IPS DF 6.9 (cell line): Measurements from ENCODE around the gene FGF14.
A peak's percentile ranks its signal among the peaks of the same experiment; 100 is the strongest.

Experiments
- DNase-seq: peaks from one replicate; pipeline ENCODE4 v3.0.0-alpha.2; 2013; ENCODE audit warnings: low read depth, low spot score
- H3K27ac ChIP-seq: one replicate; pipeline ENCODE4 v1.5.1; 2013; ENCODE audit warnings: low read length, control low read depth
- H3K27me3 ChIP-seq: 2 replicates; pipeline ENCODE4 v1.6.1; 2013; ENCODE audit warnings: mild to moderate bottlenecking, low read length; ENCODE audit not compliant: control insufficient read depth, insufficient read depth
- H3K36me3 ChIP-seq: 2 replicates; pipeline ENCODE4 v1.6.1; 2013; ENCODE audit warnings: low read length; ENCODE audit not compliant: control insufficient read depth, insufficient read depth
- H3K4me1 ChIP-seq: 2 replicates; pipeline ENCODE4 v1.6.1; 2013; ENCODE audit warnings: low read length; ENCODE audit not compliant: control insufficient read depth, insufficient read depth
- H3K4me3 ChIP-seq: 2 replicates; pipeline ENCODE4 v1.5.1; 2013; ENCODE audit warnings: mild to moderate bottlenecking, low read length
- H3K9me3 ChIP-seq: 2 replicates; pipeline ENCODE4 v1.6.1; 2013; ENCODE audit warnings: low read length, inconsistent platforms; ENCODE audit not compliant: control insufficient read depth, insufficient read depth
- WGBS: extraction: QIAGEN DNeasy Blood & Tissue Kit; methylation state at CpG from one replicate; pipeline ENCODE4 v1.1.7; 2013; ENCODE audit warnings: mixed read lengths, missing lambda C conversion rate; ENCODE audit not compliant: insufficient read length, insufficient coverage; 5-methylcytosine and 5-hydroxymethylcytosine counted together

Gene FGF14

GRCh38 chr13:101829484-101829883 is 572.4 kb downstream of the FGF14 start:
- WGBS: no CpG with 5 or more reads among the region's 2 CpGs
- no peaks in the 10 kb centered on the region for H3K9me3 ChIP-seq
- no peak for DNase-seq
- H3K36me3 ChIP-seq: no peaks in the 10 kb centered on the region
- H3K27me3 ChIP-seq: no peaks in the 10 kb centered on the region; the same call in 1 of the 2 replicates
- H3K4me3 ChIP-seq: no peak overlapping the region
- H3K4me1 ChIP-seq: no peaks in the 10 kb centered on the region
- no peak overlapping the region for H3K27ac ChIP-seq

- no peaks in the 10 kb centered on the region for H3K36me3 ChIP-seq
- H3K9me3 ChIP-seq: no peaks in the 10 kb centered on the region
- WGBS: no CpG with 5 or more reads among the region's 4 CpGs
Observed at GRCh38 chr13:101828119-101828518, 573.7 kb downstream of the FGF14 start.

GRCh38 chr13:101817898-101818297 is 584.0 kb downstream of the FGF14 start:
- Histone ChIP-seq H3K27me3 (no peaks in the 10 kb centered on the region), H3K4me3 (no peak overlapping the region), H3K9me3 (no peaks in the 10 kb centered on the region), H3K36me3 (no peaks in the 10 kb centered on the region), H3K4me1 (no peaks in the 10 kb centered on the region), H3K27ac (no peak overlapping the region)
- no peak for DNase-seq
- no CpG with 5 or more reads among the region's 3 CpGs for WGBS

More at GRCh38 chr13:101828119-101828518, 573.7 kb downstream of the FGF14 start:
- Histone ChIP-seq H3K4me1 (no peaks in the 10 kb centered on the region), H3K4me3 (no peak overlapping the region), H3K27me3 (no peaks in the 10 kb centered on the region; the same call in 1 of the 2 replicates), H3K27ac (no peak overlapping the region)
- DNase-seq: no peak

- H3K27ac ChIP-seq: no peak overlapping the region
- DNase-seq: no peak
- H3K27me3 ChIP-seq: no peaks in the 10 kb centered on the region
- WGBS: no CpG with 5 or more reads among the region's 1 CpG
- H3K36me3 ChIP-seq: no peaks in the 10 kb centered on the region
- no peak overlapping the region for H3K4me3 ChIP-seq
- H3K9me3 ChIP-seq: no peaks in the 10 kb centered on the region
- H3K4me1 ChIP-seq: no peaks in the 10 kb centered on the region
Observed at GRCh38 chr13:101811881-101812280, 590.0 kb downstream of the FGF14 start.

- WGBS: no CpG with 5 or more reads among the region's 1 CpG
- Histone ChIP-seq H3K36me3 (no peaks in the 10 kb centered on the region), H3K9me3 (no peaks in the 10 kb centered on the region), H3K4me1 (no peaks in the 10 kb centered on the region), H3K27me3 (no peaks in the 10 kb centered on the region), H3K27ac (no peak overlapping the region), H3K4me3 (no peak overlapping the region)
- DNase-seq: no peak
Observed at GRCh38 chr13:101811284-101811839, 590.5 kb downstream of the FGF14 start.

GRCh38 chr13:101799196-101799595 is 602.7 kb downstream of the FGF14 start:
- Histone ChIP-seq H3K36me3 (no peaks in the 10 kb centered on the region), H3K27ac (no peak overlapping the region), H3K4me3 (no peak overlapping the region), H3K4me1 (no peaks in the 10 kb centered on the region), H3K27me3 (no peaks in the 10 kb centered on the region), H3K9me3 (no peaks in the 10 kb centered on the region)
- no CpG with 5 or more reads among the region's 4 CpGs for WGBS
- DNase-seq: no peak

- WGBS: no CpG with 5 or more reads among the region's 1 CpG
- no peak overlapping the region for H3K4me3 ChIP-seq
- no peak overlapping the region for H3K27ac ChIP-seq
- DNase-seq: no peak
- H3K9me3 ChIP-seq: no peaks in the 10 kb centered on the region
- no peaks in the 10 kb centered on the region for H3K27me3 ChIP-seq
- H3K4me1 ChIP-seq: no peaks in the 10 kb centered on the region
- H3K36me3 ChIP-seq: no peaks in the 10 kb centered on the region
Observed at GRCh38 chr13:101798437-101798836, 603.4 kb downstream of the FGF14 start.

GRCh38 chr13:101795460-101795859 is 606.4 kb downstream of the FGF14 start:
- DNase-seq: no peak
- H3K27ac ChIP-seq: no peak overlapping the region
- H3K9me3 ChIP-seq: no peaks in the 10 kb centered on the region
- no peaks in the 10 kb centered on the region for H3K4me1 ChIP-seq
- H3K36me3 ChIP-seq: no peaks in the 10 kb centered on the region
- H3K4me3 ChIP-seq: no peak overlapping the region
- no peaks in the 10 kb centered on the region for H3K27me3 ChIP-seq
- no CpG with 5 or more reads among the region's 3 CpGs for WGBS

- WGBS: no CpG with 5 or more reads among the region's 1 CpG
- Histone ChIP-seq H3K4me1 (no peaks in the 10 kb centered on the region), H3K36me3 (no peaks in the 10 kb centered on the region), H3K27ac (no peak overlapping the region), H3K4me3 (no peak overlapping the region), H3K27me3 (no peaks in the 10 kb centered on the region), H3K9me3 (no peaks in the 10 kb centered on the region)
- DNase-seq: no peak
Observed at GRCh38 chr13:101795025-101795424, 606.8 kb downstream of the FGF14 start.

- H3K4me1 ChIP-seq: no peaks in the 10 kb centered on the region
- no CpG with 5 or more reads among the region's 1 CpG for WGBS
- no peak overlapping the region for H3K27ac ChIP-seq
- H3K36me3 ChIP-seq: no peaks in the 10 kb centered on the region
- no peak overlapping the region for H3K4me3 ChIP-seq
- no peaks in the 10 kb centered on the region for H3K27me3 ChIP-seq
- no peak for DNase-seq
- H3K9me3 ChIP-seq: no peaks in the 10 kb centered on the region
Observed at GRCh38 chr13:101792189-101792588, 609.7 kb downstream of the FGF14 start.

GRCh38 chr13:101785858-101786257 is 616.0 kb downstream of the FGF14 start:
- WGBS: no CpG with 5 or more reads among the region's 1 CpG
- DNase-seq: peak; percentile 54
- H3K9me3 ChIP-seq: no peaks in the 10 kb centered on the region
- no peak overlapping the region for H3K4me3 ChIP-seq
- H3K4me1 ChIP-seq: no peaks in the 10 kb centered on the region
- H3K27ac ChIP-seq: no peak overlapping the region
- no peaks in the 10 kb centered on the region for H3K36me3 ChIP-seq
- no peaks in the 10 kb centered on the region for H3K27me3 ChIP-seq
